ENCODE results near the gene PFKL. TPM values are rescaled to one million over a fixed set of nuclear protein-coding genes. Genes with fewer than 3 reads are reported as not detected.

The PFKL gene
- total RNA-seq, 4 donors from 2014 or later = 11.9 to 20.6 (median 16.8) TPM

DNA sequence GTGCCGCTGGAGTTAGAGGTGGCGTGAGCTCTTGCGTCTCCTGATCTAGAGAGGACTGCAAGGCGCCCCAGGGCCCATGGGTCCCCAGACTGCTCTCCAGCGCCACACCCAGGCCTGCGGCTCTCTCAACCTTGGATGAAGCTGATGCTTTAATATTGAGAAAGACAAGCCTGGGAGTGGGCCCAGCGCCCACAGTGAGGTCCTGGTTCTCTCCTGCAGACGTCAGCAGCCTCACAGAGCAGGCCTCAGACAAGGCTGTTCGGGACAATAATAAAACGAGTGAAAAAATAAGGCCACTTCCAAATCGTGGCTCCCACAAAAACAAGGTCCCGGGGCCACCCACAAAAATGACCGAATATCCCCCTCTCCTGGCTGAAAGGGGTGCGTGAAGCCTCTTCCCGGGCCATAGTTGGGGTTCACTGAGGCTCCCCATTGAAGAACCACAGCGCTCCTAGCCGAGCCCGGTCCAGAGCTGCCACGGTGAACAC lies 32.2 kb upstream of the PFKL start:
- no peaks in the 10 kb centered on the region for H3K36me3 ChIP-seq
- no peaks in the 10 kb centered on the region for H3K9me3 ChIP-seq
- no peak for ATAC-seq
- intact Hi-C loops (cut with DNase I; ENCODE audit: low total_unique reads) = no loop called here
- in situ Hi-C loops (cut with MboI; ENCODE audit: low sequenced_read_pairs in 4 of 4) = no loop called here
- H3K27me3 ChIP-seq = no peaks in the 10 kb centered on the region
- no peaks in the 10 kb centered on the region for H3K4me1 ChIP-seq
- no peak for TF ChIP-seq POLR2A (IDR thresholded peaks at IDR 0.05)
- TF ChIP-seq, protein P1, sequence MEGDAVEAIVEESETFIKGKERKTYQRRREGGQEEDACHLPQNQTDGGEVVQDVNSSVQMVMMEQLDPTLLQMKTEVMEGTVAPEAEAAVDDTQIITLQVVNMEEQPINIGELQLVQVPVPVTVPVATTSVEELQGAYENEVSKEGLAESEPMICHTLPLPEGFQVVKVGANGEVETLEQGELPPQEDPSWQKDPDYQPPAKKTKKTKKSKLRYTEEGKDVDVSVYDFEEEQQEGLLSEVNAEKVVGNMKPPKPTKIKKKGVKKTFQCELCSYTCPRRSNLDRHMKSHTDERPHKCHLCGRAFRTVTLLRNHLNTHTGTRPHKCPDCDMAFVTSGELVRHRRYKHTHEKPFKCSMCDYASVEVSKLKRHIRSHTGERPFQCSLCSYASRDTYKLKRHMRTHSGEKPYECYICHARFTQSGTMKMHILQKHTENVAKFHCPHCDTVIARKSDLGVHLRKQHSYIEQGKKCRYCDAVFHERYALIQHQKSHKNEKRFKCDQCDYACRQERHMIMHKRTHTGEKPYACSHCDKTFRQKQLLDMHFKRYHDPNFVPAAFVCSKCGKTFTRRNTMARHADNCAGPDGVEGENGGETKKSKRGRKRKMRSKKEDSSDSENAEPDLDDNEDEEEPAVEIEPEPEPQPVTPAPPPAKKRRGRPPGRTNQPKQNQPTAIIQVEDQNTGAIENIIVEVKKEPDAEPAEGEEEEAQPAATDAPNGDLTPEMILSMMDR (IDR thresholded peaks at IDR 0.05 in 4 of 5, conservative IDR thresholded peaks at IDR 0.05 in 1 of 5) = peak in 1 of 5 experiments; percentile 20
- H3K27ac ChIP-seq = no peak overlapping the region
- no peak overlapping the region for H3K4me3 ChIP-seq
- DNase-seq = peak in 1 of 2 donors; percentile 32

DNA sequence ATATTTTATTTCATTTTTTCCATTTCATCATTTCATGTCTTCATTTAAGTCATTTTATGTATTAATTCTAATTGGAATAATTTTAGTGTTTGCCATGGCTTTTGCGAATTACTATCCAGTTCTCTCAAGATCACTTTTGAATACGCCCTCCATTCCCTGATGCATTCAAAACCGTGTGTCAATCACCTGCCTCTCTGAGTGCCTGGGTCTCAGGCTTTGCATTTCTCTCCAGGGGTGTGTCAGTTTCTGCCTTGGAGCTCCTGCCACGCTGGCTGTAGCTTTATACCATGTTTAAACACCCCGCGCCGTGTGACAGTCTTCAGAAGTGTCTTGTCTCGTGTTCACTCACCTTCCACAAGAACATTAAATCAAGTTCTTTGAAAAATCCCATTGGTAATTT lies 30.8 kb upstream of the PFKL start:
- no peak for ATAC-seq
- Histone ChIP-seq H3K4me1 (no peaks in the 10 kb centered on the region), H3K27me3 (no peaks in the 10 kb centered on the region), H3K4me3 (no peak overlapping the region), H3K36me3 (no peaks in the 10 kb centered on the region), H3K27ac (no peak overlapping the region), H3K9me3 (no peaks in the 10 kb centered on the region)
- intact Hi-C loops (cut with DNase I; ENCODE audit: low total_unique reads) (no loop called here), in situ Hi-C loops (cut with MboI; ENCODE audit: low sequenced_read_pairs in 4 of 4) (no loop called here)
- no peak for DNase-seq
- TF ChIP-seq, protein P1 (IDR thresholded peaks at IDR 0.05 in 4 of 5, conservative IDR thresholded peaks at IDR 0.05 in 1 of 5) = no peak
- no peak for TF ChIP-seq POLR2A (IDR thresholded peaks at IDR 0.05)

DNA sequence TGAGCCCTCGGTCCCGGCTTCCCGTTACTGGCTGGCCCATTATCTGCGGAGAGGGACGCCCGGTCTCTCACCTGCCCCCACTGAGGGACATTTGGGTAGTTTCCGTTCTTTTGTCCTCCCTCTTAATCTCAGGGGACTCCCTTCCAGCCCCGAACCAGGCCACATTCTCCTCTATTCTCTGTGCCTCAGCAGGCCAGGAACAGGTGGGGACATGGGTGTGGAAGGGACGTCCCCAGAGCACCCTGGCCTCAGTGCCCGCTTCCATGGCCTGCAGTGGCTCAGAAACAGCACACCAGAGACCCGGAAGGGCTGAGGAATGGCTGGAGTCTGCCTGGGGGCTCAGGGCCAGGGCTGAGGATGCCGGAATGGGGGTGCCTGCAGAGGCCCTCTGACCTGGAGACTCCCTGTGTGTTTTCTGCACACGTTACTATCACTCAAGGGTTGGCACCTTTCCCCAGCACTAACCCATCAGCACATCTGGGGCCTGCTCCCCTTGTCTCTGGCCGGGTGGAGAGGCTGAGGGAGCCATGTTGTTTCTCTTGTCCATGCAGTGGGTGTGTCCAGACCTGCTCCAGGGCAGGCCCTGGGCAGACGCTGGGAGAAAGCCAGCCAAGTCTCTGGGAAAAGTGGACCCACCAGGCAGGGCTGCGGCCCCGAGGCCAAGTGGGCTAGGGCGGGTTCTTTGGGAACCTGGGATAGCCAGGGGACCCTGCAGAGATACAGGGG lies 28.1 kb upstream of the PFKL start:
- H3K4me1 ChIP-seq = no peaks in the 10 kb centered on the region
- H3K27me3 ChIP-seq = no peaks in the 10 kb centered on the region
- no peak for TF ChIP-seq POLR2A (IDR thresholded peaks at IDR 0.05)
- TF ChIP-seq, protein P1 (IDR thresholded peaks at IDR 0.05 in 4 of 5, conservative IDR thresholded peaks at IDR 0.05 in 1 of 5) = no peak
- H3K9me3 ChIP-seq = no peaks in the 10 kb centered on the region
- ATAC-seq (no peak), DNase-seq (no peak)
- in situ Hi-C loops (cut with MboI; ENCODE audit: low sequenced_read_pairs in 4 of 4) (no loop called here), intact Hi-C loops (cut with DNase I; ENCODE audit: low total_unique reads) (no loop called here)
- H3K4me3 ChIP-seq = no peak overlapping the region
- H3K27ac ChIP-seq = no peak overlapping the region
- no peaks in the 10 kb centered on the region for H3K36me3 ChIP-seq

DNA sequence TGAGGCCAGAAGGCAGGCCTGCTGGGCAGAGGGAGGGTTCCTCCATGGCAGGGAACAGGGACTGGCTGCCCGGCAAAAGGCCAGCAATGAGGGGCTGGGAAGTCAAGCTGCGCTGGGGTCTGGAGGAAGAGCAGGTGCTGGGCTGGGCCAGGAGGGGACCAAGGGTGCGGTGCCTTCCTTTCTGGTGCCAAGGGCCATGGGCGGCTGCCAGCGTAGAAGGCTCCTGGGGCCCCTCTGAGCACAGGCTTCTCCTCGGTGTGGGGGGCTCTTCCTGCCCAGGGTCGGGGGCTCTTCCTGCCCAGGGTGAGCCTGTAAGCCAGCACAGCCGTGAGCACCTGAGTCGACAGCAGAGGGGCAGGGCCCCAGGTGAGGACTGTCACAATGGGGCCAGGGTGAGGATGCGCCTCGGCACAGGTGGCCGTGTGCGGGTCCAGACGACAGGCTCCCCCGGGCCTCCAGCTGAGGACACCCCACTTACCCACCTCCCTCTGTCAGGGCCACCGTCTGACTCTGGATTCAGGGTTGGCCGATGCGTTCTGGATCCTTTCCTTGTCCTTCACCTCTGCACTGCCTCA lies 27.5 kb upstream of the PFKL start:
- no peaks in the 10 kb centered on the region for H3K36me3 ChIP-seq
- in situ Hi-C loops (cut with MboI; ENCODE audit: low sequenced_read_pairs in 4 of 4) = no loop called here

DNA sequence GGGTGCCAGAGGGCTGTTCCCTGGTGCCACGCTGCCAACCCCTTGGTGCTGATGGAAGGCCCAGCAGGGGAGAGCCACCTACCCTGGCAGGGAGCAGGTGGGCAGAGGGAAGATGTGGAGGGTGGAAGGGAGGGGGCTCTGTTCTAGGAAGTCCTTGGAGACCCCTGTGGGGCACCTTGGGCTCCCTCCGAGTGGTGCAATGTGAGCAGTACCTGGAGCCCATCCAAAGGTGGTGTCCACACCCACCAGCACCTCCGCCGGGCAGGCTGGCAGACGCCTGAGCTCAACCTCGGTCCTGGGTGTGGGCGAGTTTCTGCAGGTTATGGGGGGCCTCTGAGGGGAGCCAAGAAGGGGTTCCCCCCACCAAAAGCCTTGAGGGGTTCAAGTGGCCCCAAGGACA lies 26.8 kb upstream of the PFKL start:
- in situ Hi-C loops (cut with MboI; ENCODE audit: low sequenced_read_pairs in 4 of 4) = no loop called here
- no peak for ATAC-seq
- no peak for DNase-seq

More for the DNA sequence above, 27.5 kb upstream of the PFKL start:
- H3K4me3 ChIP-seq = no peak overlapping the region
- no peak for DNase-seq
- intact Hi-C loops (cut with DNase I; ENCODE audit: low total_unique reads) = no loop called here
- no peak for ATAC-seq
- no peak for TF ChIP-seq POLR2A (IDR thresholded peaks at IDR 0.05)
- no peaks in the 10 kb centered on the region for H3K27me3 ChIP-seq
- H3K9me3 ChIP-seq = no peaks in the 10 kb centered on the region
- H3K4me1 ChIP-seq = no peaks in the 10 kb centered on the region
- H3K27ac ChIP-seq = no peak overlapping the region

More for the DNA sequence above, 26.8 kb upstream of the PFKL start:
- no peak for TF ChIP-seq POLR2A (IDR thresholded peaks at IDR 0.05)
- TF ChIP-seq, protein P1 (IDR thresholded peaks at IDR 0.05 in 4 of 5, conservative IDR thresholded peaks at IDR 0.05 in 1 of 5) = no peak
- intact Hi-C loops (cut with DNase I; ENCODE audit: low total_unique reads) = no loop called here
- Histone ChIP-seq H3K4me1 (no peaks in the 10 kb centered on the region), H3K9me3 (no peaks in the 10 kb centered on the region), H3K27me3 (no peaks in the 10 kb centered on the region), H3K4me3 (no peak overlapping the region), H3K27ac (no peak overlapping the region), H3K36me3 (no peaks in the 10 kb centered on the region)

Measured in gastrocnemius medialis (tissue), 4 donors.